Progenitor cell of endocrine pancreas (in vitro differentiated cells): Measurements from ENCODE around the gene MBTD1. TPM values are rescaled to one million over a fixed set of nuclear protein-coding genes. Genes with fewer than 3 reads are reported as not detected.
"Not testable (repeated sequence)": the region's sequence is repeated elsewhere in the genome, so short reads cannot be mapped to it uniquely, and the experiment has no call there.

Experiments used
- DNase-seq: peaks from one replicate; pipeline ENCODE4 v3.0.0; 2021; ENCODE audit warnings: low spot score; ENCODE audit not compliant: unreplicated experiment
- H3K27ac Mint-ChIP-seq: 2 replicates; pipeline ENCODE4 v1.8.0; 2021; ENCODE audit warnings: mild to moderate bottlenecking, moderate library complexity, mixed read lengths
- H3K27me3 Mint-ChIP-seq: 2 replicates; pipeline ENCODE4 v1.8.0; 2021; ENCODE audit warnings: mixed read lengths
- H3K36me3 Mint-ChIP-seq: 2 replicates; pipeline ENCODE4 v1.8.0; 2022; ENCODE audit warnings: mixed read lengths; ENCODE audit not compliant: insufficient read depth
- H3K4me1 Mint-ChIP-seq: 2 replicates; pipeline ENCODE4 v1.8.0; 2021; ENCODE audit warnings: low read depth, mixed read lengths
- H3K4me3 Mint-ChIP-seq: 2 replicates; pipeline ENCODE4 v1.8.0; 2021; ENCODE audit warnings: low read depth, mild to moderate bottlenecking, moderate library complexity, mixed read lengths
- H3K9me3 Mint-ChIP-seq: 2 replicates; pipeline ENCODE4 v1.8.0; 2021; ENCODE audit warnings: low read depth, mixed read lengths
- CTCF ChIP-seq: fragments of 200-600 bp; sonication (generic); IDR thresholded peaks from one replicate; pipeline ENCODE4 v1.5.0; 2021; ENCODE audit warnings: antibody characterized with exemption, mild to moderate bottlenecking; ENCODE audit not compliant: unreplicated experiment
- total RNA-seq: library from RNA; stranded (reverse); gene quantifications from 2 replicates; pipeline ENCODE4 v1.2.1, GENCODE V29; 2021

The MBTD1 gene
- total RNA-seq, 1 donor from 2014 or later, result 50.7 TPM

GRCh38 chr17:51270636-51271035, 10.8 kb upstream of the MBTD1 start:
- no peak overlapping the region for H3K4me3 Mint-ChIP-seq
- no peak overlapping the region for H3K27ac Mint-ChIP-seq
- H3K9me3 Mint-ChIP-seq, result no peaks in the 10 kb centered on the region
- TF ChIP-seq CTCF, result no peak
- H3K36me3 Mint-ChIP-seq, result peaks cover 17% of the 10 kb centered on the region
- no peaks in the 10 kb centered on the region for H3K4me1 Mint-ChIP-seq
- DNase-seq, result no peak
- H3K27me3 Mint-ChIP-seq, result no peaks in the 10 kb centered on the region

GRCh38 chr17:51269991-51270390, 10.1 kb upstream of the MBTD1 start:
- Mint-ChIP-seq H3K36me3 (peaks cover 17% of the 10 kb centered on the region), H3K9me3 (no peaks in the 10 kb centered on the region), H3K27ac (no peak overlapping the region), H3K4me3 (no peak overlapping the region), H3K4me1 (no peaks in the 10 kb centered on the region), H3K27me3 (no peaks in the 10 kb centered on the region)
- DNase-seq, result no peak
- no peak for TF ChIP-seq CTCF

- H3K4me1 Mint-ChIP-seq, H3K27me3 Mint-ChIP-seq, H3K27ac Mint-ChIP-seq, H3K9me3 Mint-ChIP-seq, DNase-seq, H3K4me3 Mint-ChIP-seq: not testable (repeated sequence)
- peaks cover 14% of the 10 kb centered on the region for H3K36me3 Mint-ChIP-seq
These were observed 4.6 kb upstream of the MBTD1 start for GRCh38 chr17:51264466-51264865.

- no peaks in the 10 kb centered on the region for H3K9me3 Mint-ChIP-seq
- peaks cover 7% of the 10 kb centered on the region for H3K36me3 Mint-ChIP-seq
- no peaks in the 10 kb centered on the region for H3K27me3 Mint-ChIP-seq
- no peak for DNase-seq
- peak overlapping the region; percentile 22 for H3K27ac Mint-ChIP-seq
- TF ChIP-seq CTCF, result no peak
- peaks cover 22% of the 10 kb centered on the region for H3K4me1 Mint-ChIP-seq
- H3K4me3 Mint-ChIP-seq, result peak overlapping the region; percentile 52
These were observed 3.2 kb upstream of the MBTD1 start for GRCh38 chr17:51263006-51263405.

GRCh38 chr17:51261024-51261963, 1.4 kb upstream of the MBTD1 start:
- peak overlapping the region; percentile 95 for H3K4me3 Mint-ChIP-seq
- DNase-seq, result no peak

More at GRCh38 chr17:51261024-51261963, 1.4 kb upstream of the MBTD1 start:
- H3K27ac Mint-ChIP-seq, result peak overlapping the region; percentile 100
- peaks cover 5% of the 10 kb centered on the region for H3K36me3 Mint-ChIP-seq
- H3K27me3 Mint-ChIP-seq, result no peaks in the 10 kb centered on the region
- H3K9me3 Mint-ChIP-seq, result no peaks in the 10 kb centered on the region
- TF ChIP-seq CTCF, result no peak
- H3K4me1 Mint-ChIP-seq, result peaks cover 32% of the 10 kb centered on the region
